OCI-LY1 (cell line): ENCODE measurements around the gene EFNA4.

Source experiments
- CTCF ChIP-seq: fragments of 200-600 bp; sonication (generic), shearing (Covaris generic); IDR thresholded peaks from 2 replicates; pipeline ENCODE4 v1.5.1; 2017; ENCODE audit warnings: mild to moderate bottlenecking, antibody characterized with exemption, low read length, moderate library complexity, mixed read lengths
- EZH2 ChIP-seq: fragments of 200-600 bp; sonication (generic), shearing (Covaris generic); IDR thresholded peaks from 2 replicates; pipeline ENCODE4 v1.8.0; 2017; ENCODE audit warnings: borderline replicate concordance, mixed run types, mild to moderate bottlenecking, antibody characterized with exemption, low read length, moderate library complexity, mixed read lengths

- TF ChIP-seq CTCF (no peak), EZH2 (no peak)
These were observed 47.3 kb downstream of the EFNA4 start for GRCh38 chr1:155110826-155111225.
